Right atrium auricular region (tissue), 2 donors: Measurements from ENCODE around the gene OR5B3. TPM values are rescaled to one million over a fixed set of nuclear protein-coding genes. Genes with fewer than 3 reads are reported as not detected.
"Not testable (repeated sequence)": the region's sequence is repeated elsewhere in the genome, so short reads cannot be mapped to it uniquely, and the experiment has no call there.

Experiments
- DNase-seq: peaks from one replicate; pipeline ENCODE4 v3.0.0-alpha.2; 2019; ENCODE audit warnings: low spot score
- H3K27ac ChIP-seq, 2 donors: fragments of 200-600 bp; sonication (generic); 1 replicate in 1 of 2; 2 replicates in 1 of 2; pipeline ENCODE4 v1.5.1; 2016 to 2019
- H3K27me3 ChIP-seq, 2 donors: fragments of 200-600 bp; sonication (generic); one replicate each; pipeline versions ENCODE4 v1.5.1 to v1.6.0; 2017 to 2019
- H3K36me3 ChIP-seq: fragments of 200-600 bp; sonication (generic); one replicate; pipeline ENCODE4 v1.5.1; 2016
- H3K4me1 ChIP-seq, 2 donors: fragments of 200-600 bp; sonication (generic); one replicate each; pipeline versions ENCODE4 v1.5.1 to v1.6.0; 2017 to 2019
- H3K4me3 ChIP-seq, 2 donors: fragments of 200-600 bp; sonication (generic); 1 replicate in 1 of 2; 2 replicates in 1 of 2; pipeline ENCODE4 v1.5.1; 2017 to 2019; ENCODE audit warnings: mild to moderate bottlenecking in 1 of 2, moderate library complexity in 1 of 2
- H3K9me3 ChIP-seq, 2 donors: fragments of 200-600 bp; sonication (generic); one replicate each; pipeline ENCODE4 v1.5.1; 2019
- total RNA-seq, 2 donors: library from RNA; depleted of rRNA; stranded (reverse); fragments of >200 nt; gene quantifications; one replicate each; pipeline ENCODE4 v1.1.0, GENCODE V29; 2016
- TF ChIP-seq, protein P1 (sequence below), 2 donors: fragments of 200-600 bp; sonication (generic); IDR thresholded peaks; one replicate each; pipeline ENCODE4 v1.5.1; 2019; ENCODE audit warnings: antibody characterized with exemption in 2 of 2

Gene OR5B3
- total RNA-seq, 2 donors from 2014 or later, result not detected

DNA sequence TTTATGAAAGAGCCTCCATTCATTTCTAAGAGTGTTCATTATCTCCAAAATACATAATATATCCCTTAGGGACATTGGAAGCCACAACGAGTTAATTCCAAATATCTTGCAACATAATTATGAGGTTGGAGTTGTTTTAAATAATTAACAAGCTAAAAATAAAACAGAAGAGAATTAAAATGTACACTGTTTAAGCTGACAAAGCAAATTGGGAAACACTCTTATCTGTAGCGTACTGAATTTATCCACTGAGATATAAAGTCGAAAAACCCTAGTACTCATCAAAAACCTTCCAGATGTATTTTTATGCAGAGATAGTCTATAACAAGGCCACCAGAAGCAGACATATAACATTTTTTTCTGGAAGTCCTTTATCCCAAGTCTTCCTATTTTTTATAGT is 27.5 kb upstream of the OR5B3 start:
- Histone ChIP-seq H3K27me3 (no peaks in the 10 kb centered on the region), H3K9me3 (peaks cover 0 to 12% of the 10 kb centered on the region in 2 donors), H3K27ac (no peak overlapping the region), H3K4me1 (no peaks in the 10 kb centered on the region), H3K36me3 (no peaks in the 10 kb centered on the region), H3K4me3 (no peak overlapping the region)
- no peak for DNase-seq
- TF ChIP-seq, protein P1, sequence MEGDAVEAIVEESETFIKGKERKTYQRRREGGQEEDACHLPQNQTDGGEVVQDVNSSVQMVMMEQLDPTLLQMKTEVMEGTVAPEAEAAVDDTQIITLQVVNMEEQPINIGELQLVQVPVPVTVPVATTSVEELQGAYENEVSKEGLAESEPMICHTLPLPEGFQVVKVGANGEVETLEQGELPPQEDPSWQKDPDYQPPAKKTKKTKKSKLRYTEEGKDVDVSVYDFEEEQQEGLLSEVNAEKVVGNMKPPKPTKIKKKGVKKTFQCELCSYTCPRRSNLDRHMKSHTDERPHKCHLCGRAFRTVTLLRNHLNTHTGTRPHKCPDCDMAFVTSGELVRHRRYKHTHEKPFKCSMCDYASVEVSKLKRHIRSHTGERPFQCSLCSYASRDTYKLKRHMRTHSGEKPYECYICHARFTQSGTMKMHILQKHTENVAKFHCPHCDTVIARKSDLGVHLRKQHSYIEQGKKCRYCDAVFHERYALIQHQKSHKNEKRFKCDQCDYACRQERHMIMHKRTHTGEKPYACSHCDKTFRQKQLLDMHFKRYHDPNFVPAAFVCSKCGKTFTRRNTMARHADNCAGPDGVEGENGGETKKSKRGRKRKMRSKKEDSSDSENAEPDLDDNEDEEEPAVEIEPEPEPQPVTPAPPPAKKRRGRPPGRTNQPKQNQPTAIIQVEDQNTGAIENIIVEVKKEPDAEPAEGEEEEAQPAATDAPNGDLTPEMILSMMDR (IDR thresholded peaks at IDR 0.05), result no peak

DNA sequence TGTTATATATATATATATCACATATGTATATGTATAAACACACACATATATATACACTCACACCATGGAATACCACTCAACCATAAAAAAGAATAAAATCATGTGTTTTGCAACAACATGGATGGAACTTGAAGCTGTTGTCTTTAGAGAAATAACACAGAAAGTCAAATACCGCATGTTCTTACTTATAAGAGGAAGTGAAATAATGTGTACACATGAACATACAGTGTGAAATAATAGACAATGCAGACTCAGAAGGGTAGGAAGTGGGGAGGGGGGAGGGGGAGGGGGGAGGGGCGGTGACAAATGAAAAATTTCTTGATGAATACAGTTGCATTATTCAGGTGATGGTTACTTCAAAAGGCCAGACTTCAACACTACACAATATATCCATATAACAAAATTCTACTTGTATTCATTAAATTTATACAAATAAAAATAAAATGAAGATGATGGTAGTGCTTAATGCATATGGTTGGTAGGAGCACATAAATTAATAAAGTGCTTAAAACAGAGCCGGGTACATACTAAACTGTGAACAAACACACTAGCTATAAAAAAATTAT is 27.0 kb upstream of the OR5B3 start:
- peaks cover 0 to 14% of the 10 kb centered on the region in 2 donors for H3K9me3 ChIP-seq
- H3K27ac ChIP-seq, result no peak overlapping the region
- no peak overlapping the region for H3K4me3 ChIP-seq
- no peaks in the 10 kb centered on the region for H3K27me3 ChIP-seq
- no peaks in the 10 kb centered on the region for H3K36me3 ChIP-seq
- no peaks in the 10 kb centered on the region for H3K4me1 ChIP-seq
- DNase-seq, result no peak
- TF ChIP-seq, protein P1 (IDR thresholded peaks at IDR 0.05), result no peak

DNA sequence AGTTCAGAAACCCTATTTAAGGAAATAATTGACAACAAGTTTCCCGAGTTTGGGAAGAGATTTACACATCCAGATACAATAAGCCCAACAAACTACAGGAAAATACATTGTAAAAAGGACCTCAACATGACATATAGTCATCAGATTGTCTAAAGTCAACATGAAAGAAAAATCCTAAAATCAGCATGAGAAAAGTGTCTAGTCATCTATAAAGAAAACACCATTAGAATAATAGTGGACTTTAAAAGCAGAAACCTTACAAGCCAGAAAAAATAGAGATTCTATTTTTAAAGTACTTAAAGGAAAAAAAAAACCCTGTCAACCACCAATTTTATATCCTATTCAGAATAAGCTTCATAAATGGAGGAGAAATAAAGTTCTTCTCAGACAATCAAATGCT is 22.6 kb upstream of the OR5B3 start:
- Histone ChIP-seq H3K4me1 (no peaks in the 10 kb centered on the region), H3K36me3 (no peaks in the 10 kb centered on the region), H3K27ac (no peak overlapping the region), H3K27me3 (no peaks in the 10 kb centered on the region), H3K4me3 (no peak overlapping the region), H3K9me3 (peaks cover 0 to 6% of the 10 kb centered on the region in 2 donors)
- DNase-seq, result no peak
- TF ChIP-seq, protein P1 (IDR thresholded peaks at IDR 0.05), result no peak

DNA sequence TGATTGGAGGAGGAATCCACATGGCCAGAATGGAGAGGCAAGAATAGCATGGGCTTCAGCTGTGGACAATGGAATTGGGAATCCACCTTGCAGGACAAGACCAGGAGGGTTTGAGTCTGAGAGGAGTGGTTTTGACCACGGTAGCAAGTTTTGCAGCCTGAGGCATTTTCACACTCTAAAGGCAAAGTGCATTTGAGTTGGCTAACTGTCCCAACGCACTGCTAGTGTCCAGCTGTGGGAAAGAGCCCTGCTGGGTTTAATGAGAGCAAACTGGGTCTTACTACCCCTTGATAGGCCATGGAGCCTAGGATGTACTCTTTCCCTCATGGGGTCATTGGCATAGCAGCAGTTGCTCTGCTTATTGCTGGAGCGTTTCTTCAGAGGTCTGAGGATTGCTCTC is 21.3 kb upstream of the OR5B3 start, which contains the start of gene OR5B2:
TSS of gene OR5B2 (minus strand) at position 101 of the 400 bp plus-strand sequence. CDS start 4,860 bp downstream, outside the sequence.
- H3K9me3 ChIP-seq, result peaks cover 0 to 6% of the 10 kb centered on the region in 2 donors
- no peaks in the 10 kb centered on the region for H3K4me1 ChIP-seq
- TF ChIP-seq, protein P1 (IDR thresholded peaks at IDR 0.05), result no peak
- H3K36me3 ChIP-seq, result no peaks in the 10 kb centered on the region
- no peaks in the 10 kb centered on the region for H3K27me3 ChIP-seq
- no peak for DNase-seq
- no peak within 1 kb of the TSS for H3K27ac ChIP-seq
- H3K4me3 ChIP-seq, result no peak within 1 kb of the TSS

DNA sequence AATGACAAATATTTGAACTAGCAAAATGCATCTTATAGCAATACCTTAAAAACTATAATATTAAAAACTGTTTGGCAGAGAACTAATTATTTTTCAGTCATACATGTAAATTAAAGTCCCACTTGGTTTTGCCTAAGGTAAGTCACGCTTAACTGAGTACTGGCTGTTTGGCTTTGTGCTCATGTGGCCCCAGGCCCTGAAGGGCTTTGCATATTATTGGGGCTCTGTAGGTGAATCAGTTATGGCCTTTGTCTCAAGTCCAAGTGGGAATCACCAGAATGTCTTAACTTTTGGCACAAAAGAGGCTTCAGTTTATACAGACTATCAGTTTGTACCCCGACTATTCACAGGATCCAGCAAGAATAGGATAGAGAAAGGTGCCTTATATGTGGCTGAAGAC is 7.1 kb downstream of the OR5B3 start:
- DNase-seq, H3K27me3 ChIP-seq, H3K4me3 ChIP-seq, H3K4me1 ChIP-seq, H3K27ac ChIP-seq, H3K36me3 ChIP-seq: not testable (repeated sequence)
- peaks cover 0 to 10% of the 10 kb centered on the region in 2 donors for H3K9me3 ChIP-seq

DNA sequence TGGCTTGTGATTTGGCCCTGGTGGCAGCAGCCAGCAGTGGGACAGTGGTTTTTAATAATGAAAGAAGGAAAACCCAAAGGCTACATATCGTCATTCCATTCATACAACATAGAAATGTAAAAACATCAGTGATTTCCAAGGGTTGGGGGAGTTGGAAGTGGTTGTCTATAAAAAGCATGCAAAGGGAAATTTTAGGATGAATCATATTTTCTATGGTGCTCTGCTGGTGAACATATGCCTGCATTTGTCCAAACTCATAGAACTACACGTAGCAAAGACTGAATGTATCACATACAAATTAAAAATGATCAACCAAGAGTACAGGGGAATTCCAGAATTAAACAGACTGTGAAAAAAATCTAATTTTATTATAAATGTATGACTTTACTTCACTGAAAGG is 11.1 kb downstream of the OR5B3 start:
- Histone ChIP-seq H3K9me3 (peaks cover 0 to 9% of the 10 kb centered on the region in 2 donors), H3K36me3 (no peaks in the 10 kb centered on the region), H3K4me3 (no peak overlapping the region), H3K4me1 (no peaks in the 10 kb centered on the region), H3K27ac (no peak overlapping the region), H3K27me3 (no peaks in the 10 kb centered on the region)
- TF ChIP-seq, protein P1 (IDR thresholded peaks at IDR 0.05), result no peak
- no peak for DNase-seq
